Measurements from ENCODE around the gene SLC39A7.
A peak's percentile ranks its signal among the peaks of the same experiment; 100 is the strongest.

Gene SLC39A7

GRCh38 chr6:33189625-33190448, 10.8 kb upstream of the SLC39A7 start:
- no peak for TF ChIP-seq EZH2 (IDR thresholded peaks at IDR 0.05; ENCODE audit: borderline replicate concordance, low read depth, low read length, severe bottlenecking)
- no peak overlapping the region for H3K4me2 ChIP-seq (ENCODE audit: insufficient read depth, low read length)
- H3K4me1 ChIP-seq (ENCODE audit: insufficient read depth, low read length) = no peaks in the 10 kb centered on the region
- H3K27ac ChIP-seq (ENCODE audit: low read length) = no peak overlapping the region
- peaks cover 11% of the 10 kb centered on the region for H3K36me3 ChIP-seq (ENCODE audit: insufficient read depth, low read length)
- no peaks in the 10 kb centered on the region for H3K79me2 ChIP-seq (ENCODE audit: insufficient read depth, low read length)
- H4K20me1 ChIP-seq (ENCODE audit: insufficient read depth, low read length) = peaks cover 10% of the 10 kb centered on the region; the same call in 1 of the 2 replicates
- DNase-seq (no peak), ATAC-seq (ENCODE audit: insufficient read depth, low read depth) (no peak)
- H3K4me3 ChIP-seq (ENCODE audit: low read depth in 1 of 2, low read length in 2 of 2) = no peak overlapping the region
- H2AFZ ChIP-seq (ENCODE audit: low read depth, low read length) = no peak overlapping the region
- no peak overlapping the region for H3K9ac ChIP-seq (ENCODE audit: low read depth, low read length)
- H3K27me3 ChIP-seq (ENCODE audit: insufficient read depth, low read length, poor library complexity) = no peaks in the 10 kb centered on the region
- no peaks in the 10 kb centered on the region for H3K9me3 ChIP-seq (ENCODE audit: insufficient read depth, low read length, severe bottlenecking)

- Histone ChIP-seq H3K27me3 (ENCODE audit: insufficient read depth, low read length, poor library complexity) (no peaks in the 10 kb centered on the region), H3K9me3 (ENCODE audit: insufficient read depth, low read length, severe bottlenecking) (no peaks in the 10 kb centered on the region), H3K27ac (ENCODE audit: low read length) (no peak overlapping the region), H4K20me1 (ENCODE audit: insufficient read depth, low read length) (peaks cover 16% of the 10 kb centered on the region; the same call in 1 of the 2 replicates), H3K79me2 (ENCODE audit: insufficient read depth, low read length) (no peaks in the 10 kb centered on the region), H3K36me3 (ENCODE audit: insufficient read depth, low read length) (peaks cover 19% of the 10 kb centered on the region), H2AFZ (ENCODE audit: low read depth, low read length) (no peak overlapping the region), H3K4me2 (ENCODE audit: insufficient read depth, low read length) (no peak overlapping the region), H3K9ac (ENCODE audit: low read depth, low read length) (no peak overlapping the region), H3K4me1 (ENCODE audit: insufficient read depth, low read length) (no peaks in the 10 kb centered on the region), H3K4me3 (ENCODE audit: low read depth in 1 of 2, low read length in 2 of 2) (no peak overlapping the region)
- DNase-seq (no peak), ATAC-seq (ENCODE audit: insufficient read depth, low read depth) (no peak)
- no peak for TF ChIP-seq CTCF (IDR thresholded peaks at IDR 0.05; ENCODE audit: borderline replicate concordance, extremely low read depth, low read length, poor library complexity, severe bottlenecking)
- TF ChIP-seq EZH2 (IDR thresholded peaks at IDR 0.05; ENCODE audit: borderline replicate concordance, low read depth, low read length, severe bottlenecking) = no peak
Observed at GRCh38 chr6:33190504-33191107, 10.1 kb upstream of the SLC39A7 start.

- Histone ChIP-seq H3K4me1 (ENCODE audit: insufficient read depth, low read length) (no peaks in the 10 kb centered on the region), H3K79me2 (ENCODE audit: insufficient read depth, low read length) (no peaks in the 10 kb centered on the region), H3K27me3 (ENCODE audit: insufficient read depth, low read length, poor library complexity) (no peaks in the 10 kb centered on the region), H3K27ac (ENCODE audit: low read length) (no peak overlapping the region), H2AFZ (ENCODE audit: low read depth, low read length) (no peak overlapping the region), H3K9me3 (ENCODE audit: insufficient read depth, low read length, severe bottlenecking) (no peaks in the 10 kb centered on the region), H4K20me1 (ENCODE audit: insufficient read depth, low read length) (peaks cover 22% of the 10 kb centered on the region; the same call in 1 of the 2 replicates), H3K9ac (ENCODE audit: low read depth, low read length) (no peak overlapping the region), H3K36me3 (ENCODE audit: insufficient read depth, low read length) (peaks cover 28% of the 10 kb centered on the region), H3K4me3 (ENCODE audit: low read depth in 1 of 2, low read length in 2 of 2) (no peak overlapping the region), H3K4me2 (ENCODE audit: insufficient read depth, low read length) (no peak overlapping the region)
- ATAC-seq (ENCODE audit: insufficient read depth, low read depth) (0 out of 3 replicates have a peak, but pooled peaks have one; percentile 13), DNase-seq (no peak)
- no peak for TF ChIP-seq EZH2 (IDR thresholded peaks at IDR 0.05; ENCODE audit: borderline replicate concordance, low read depth, low read length, severe bottlenecking)
- no peak for TF ChIP-seq CTCF (IDR thresholded peaks at IDR 0.05; ENCODE audit: borderline replicate concordance, extremely low read depth, low read length, poor library complexity, severe bottlenecking)
Observed at GRCh38 chr6:33191383-33192104, 9.1 kb upstream of the SLC39A7 start.

Data from DND-41 (cell line).